Vagina (tissue), 2 donors: ENCODE data around the gene CIDEA.
"Not testable (repeated sequence)": the region's sequence is repeated elsewhere in the genome, so short reads cannot be mapped to it uniquely, and the experiment has no call there.

Experiments used
- POLR2AphosphoS5 ChIP-seq, 2 donors: sonication (generic); formaldehyde crosslinking; IDR thresholded peaks; one replicate each; pipeline ENCODE4 v1.9.0; 2017; ENCODE audit warnings: antibody characterized with exemption in 2 of 2, mild to moderate bottlenecking in 2 of 2, low read depth in 1 of 2; ENCODE audit not compliant: insufficient read depth in 1 of 2
- TF ChIP-seq, protein P1 (sequence below), 3 experiments: fragments of 450-650 bp in 2 of 3; fragments of 200-600 bp in 1 of 3; sonication (generic) in 1 of 3; IDR thresholded peaks; one replicate each; pipeline ENCODE4 v1.5.1; 2017 to 2019; ENCODE audit warnings: antibody characterized with exemption in 3 of 3, mild to moderate bottlenecking in 2 of 3, moderate library complexity in 2 of 3

- TF ChIP-seq, protein P1, sequence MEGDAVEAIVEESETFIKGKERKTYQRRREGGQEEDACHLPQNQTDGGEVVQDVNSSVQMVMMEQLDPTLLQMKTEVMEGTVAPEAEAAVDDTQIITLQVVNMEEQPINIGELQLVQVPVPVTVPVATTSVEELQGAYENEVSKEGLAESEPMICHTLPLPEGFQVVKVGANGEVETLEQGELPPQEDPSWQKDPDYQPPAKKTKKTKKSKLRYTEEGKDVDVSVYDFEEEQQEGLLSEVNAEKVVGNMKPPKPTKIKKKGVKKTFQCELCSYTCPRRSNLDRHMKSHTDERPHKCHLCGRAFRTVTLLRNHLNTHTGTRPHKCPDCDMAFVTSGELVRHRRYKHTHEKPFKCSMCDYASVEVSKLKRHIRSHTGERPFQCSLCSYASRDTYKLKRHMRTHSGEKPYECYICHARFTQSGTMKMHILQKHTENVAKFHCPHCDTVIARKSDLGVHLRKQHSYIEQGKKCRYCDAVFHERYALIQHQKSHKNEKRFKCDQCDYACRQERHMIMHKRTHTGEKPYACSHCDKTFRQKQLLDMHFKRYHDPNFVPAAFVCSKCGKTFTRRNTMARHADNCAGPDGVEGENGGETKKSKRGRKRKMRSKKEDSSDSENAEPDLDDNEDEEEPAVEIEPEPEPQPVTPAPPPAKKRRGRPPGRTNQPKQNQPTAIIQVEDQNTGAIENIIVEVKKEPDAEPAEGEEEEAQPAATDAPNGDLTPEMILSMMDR (IDR thresholded peaks at IDR 0.05): not testable (repeated sequence)
- not testable (repeated sequence) for TF ChIP-seq POLR2AphosphoS5 (IDR thresholded peaks at IDR 0.05; ENCODE audit: insufficient read depth in 1 of 2, low read depth in 1 of 2)
These were observed 41.9 kb upstream of the CIDEA start for GRCh38 chr18:12212308-12212707.
